Kidney (tissue), 14 donors: Measurements from ENCODE around the gene IL31. TPM values are rescaled to one million over a fixed set of nuclear protein-coding genes. Genes with fewer than 3 reads are reported as not detected.

Source experiments
- DNase-seq, 5 donors: peaks; one replicate each; pipeline ENCODE4 v3.0.0-alpha.2; 2013 to 2020
- FAIRE-seq: peaks from 2 replicates; lab custom pipeline; 2012; peaks lifted over from hg19 to GRCh38; lab: Jason Lieb, UNC
- H3K27ac ChIP-seq, 2 donors: one replicate each; pipeline ENCODE4 v1.7.0; 2013; ENCODE audit warnings: low read depth in 2 of 2, low read length in 2 of 2, inconsistent platforms in 1 of 2
- H3K27me3 ChIP-seq: one replicate; pipeline ENCODE4 v1.7.1; 2013; ENCODE audit warnings: low read length, inconsistent platforms; ENCODE audit not compliant: control insufficient read depth, insufficient read depth
- H3K36me3 ChIP-seq, 3 donors: one replicate each; pipeline versions ENCODE4 v1.7.0 to v1.7.1; 2013; ENCODE audit warnings: low read length in 3 of 3, control low read depth in 1 of 3, inconsistent platforms in 1 of 3; ENCODE audit not compliant: insufficient read depth in 3 of 3, control insufficient read depth in 2 of 3
- H3K4me1 ChIP-seq, 3 donors: one replicate each; pipeline versions ENCODE4 v1.7.0 to v1.7.1; 2013; ENCODE audit warnings: low read length in 3 of 3, inconsistent platforms in 1 of 3, low read depth in 1 of 3; ENCODE audit not compliant: control insufficient read depth in 2 of 3, insufficient read depth in 2 of 3
- H3K4me3 ChIP-seq, 3 donors: one replicate each; pipeline versions ENCODE4 v1.7.0 to v1.8.1; 2013; ENCODE audit warnings: low read length in 3 of 3, control low read depth in 1 of 3, inconsistent platforms in 1 of 3
- H3K9ac ChIP-seq, 3 donors: one replicate each; pipeline versions ENCODE4 v1.7.0 to v1.7.1; 2013; ENCODE audit warnings: low read length in 3 of 3, control low read depth in 1 of 3, inconsistent platforms in 1 of 3
- H3K9me3 ChIP-seq, 3 donors: one replicate each; pipeline versions ENCODE4 v1.7.0 to v1.7.1; 2013; ENCODE audit warnings: low read length in 3 of 3, control low read depth in 1 of 3, inconsistent platforms in 1 of 3; ENCODE audit not compliant: control insufficient read depth in 2 of 3, insufficient read depth in 1 of 3
- intact Hi-C: fragments of 100-400 bp; cut with DNase I; formaldehyde crosslinking; loops from one replicate; pipeline ENCODE4 v1.11.1; 2022
- polyA plus RNA-seq: library from polyadenylated mRNA; stranded (reverse); fragments of 350-450 nt; fragmentation: Illumina TruSeq; extraction: RNeasy Lipid Tissue Mini Kit (QIAGEN cat#74804); gene quantifications from one replicate; pipeline ENCODE4 v1.2.3, GENCODE V29; 2014; ENCODE audit warnings: low read depth, low replicate concordance; ENCODE audit not compliant: insufficient read depth
- total RNA-seq: library from RNA; stranded (reverse); fragmentation: NEBNext Ultra II Directional; extraction: Animal tissue kit (Norgen Biotek cat#: 25700); gene quantifications from one replicate; pipeline ENCODE4 v1.2.1, GENCODE V29; 2021
- TF ChIP-seq, protein P1 (sequence below): IDR thresholded peaks from 3 replicates; pipeline ENCODE4 v1.5.1; 2012; ENCODE audit warnings: mild to moderate bottlenecking, moderate library complexity, borderline replicate concordance; ENCODE audit not compliant: insufficient read depth; ENCODE audit errors: extremely low read depth
- donor health status: control.
- donor health status: control.
- donor health status: control.
- donor health status: control.
- donor health status: control.
- donor health status: DM: yes; HTN: yes; CAD: no.
- donor health status: Normal renal cell carcinoma (clear cell type).

The IL31 gene
- total and polyA plus RNA-seq, 2 donors from 2014 or later: not detected

DNA sequence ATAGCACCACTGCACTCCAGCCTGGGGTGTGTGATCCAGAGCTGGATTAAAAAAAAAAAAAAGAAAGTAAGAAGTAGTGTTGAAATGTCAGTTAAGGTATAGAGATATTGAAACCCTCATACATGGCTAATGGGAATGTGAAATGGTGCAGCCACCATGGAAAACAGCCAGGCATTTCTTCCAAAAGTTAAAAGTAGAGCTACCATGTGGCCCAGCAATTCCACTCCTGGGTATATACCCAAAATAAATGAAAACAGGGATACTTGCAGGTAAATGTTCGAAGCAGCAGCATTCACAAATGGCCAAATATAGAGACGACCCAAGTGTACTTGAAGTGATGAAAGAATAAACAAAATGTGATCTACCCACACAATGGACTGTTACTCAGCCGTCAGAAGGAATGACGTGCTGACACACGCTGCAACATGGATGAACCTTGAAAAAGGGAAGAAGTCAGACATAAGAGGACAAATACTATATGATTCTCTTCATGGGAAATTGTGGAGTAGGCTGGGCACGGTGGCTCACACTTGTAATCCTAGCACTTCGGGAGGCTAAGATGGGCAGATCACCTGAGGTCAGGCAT, 15.2 kb downstream of the IL31 start:
- no peaks in the 10 kb centered on the region for H3K4me1 ChIP-seq
- intact Hi-C loops: no loop called here
- no peaks in the 10 kb centered on the region for H3K36me3 ChIP-seq

GRCh38 chr12:122155705-122156104, 18.3 kb downstream of the IL31 start:
- intact Hi-C loops: no loop called here
- Histone ChIP-seq H3K27me3 (no peaks in the 10 kb centered on the region), H3K27ac (no peak overlapping the region), H3K4me1 (no peaks in the 10 kb centered on the region), H3K9ac (no peak overlapping the region), H3K36me3 (no peaks in the 10 kb centered on the region), H3K4me3 (no peak overlapping the region), H3K9me3 (no peaks in the 10 kb centered on the region)
- FAIRE-seq (no peak), DNase-seq (no peak)
- TF ChIP-seq, protein P1, sequence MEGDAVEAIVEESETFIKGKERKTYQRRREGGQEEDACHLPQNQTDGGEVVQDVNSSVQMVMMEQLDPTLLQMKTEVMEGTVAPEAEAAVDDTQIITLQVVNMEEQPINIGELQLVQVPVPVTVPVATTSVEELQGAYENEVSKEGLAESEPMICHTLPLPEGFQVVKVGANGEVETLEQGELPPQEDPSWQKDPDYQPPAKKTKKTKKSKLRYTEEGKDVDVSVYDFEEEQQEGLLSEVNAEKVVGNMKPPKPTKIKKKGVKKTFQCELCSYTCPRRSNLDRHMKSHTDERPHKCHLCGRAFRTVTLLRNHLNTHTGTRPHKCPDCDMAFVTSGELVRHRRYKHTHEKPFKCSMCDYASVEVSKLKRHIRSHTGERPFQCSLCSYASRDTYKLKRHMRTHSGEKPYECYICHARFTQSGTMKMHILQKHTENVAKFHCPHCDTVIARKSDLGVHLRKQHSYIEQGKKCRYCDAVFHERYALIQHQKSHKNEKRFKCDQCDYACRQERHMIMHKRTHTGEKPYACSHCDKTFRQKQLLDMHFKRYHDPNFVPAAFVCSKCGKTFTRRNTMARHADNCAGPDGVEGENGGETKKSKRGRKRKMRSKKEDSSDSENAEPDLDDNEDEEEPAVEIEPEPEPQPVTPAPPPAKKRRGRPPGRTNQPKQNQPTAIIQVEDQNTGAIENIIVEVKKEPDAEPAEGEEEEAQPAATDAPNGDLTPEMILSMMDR: no peak

More for the DNA sequence above, 15.2 kb downstream of the IL31 start:
- no peak for DNase-seq
- TF ChIP-seq, protein P1: no peak
- Histone ChIP-seq H3K27me3 (no peaks in the 10 kb centered on the region), H3K27ac (no peak overlapping the region), H3K4me3 (no peak overlapping the region), H3K9ac (no peak overlapping the region), H3K9me3 (no peaks in the 10 kb centered on the region)
- no peak for FAIRE-seq

DNA sequence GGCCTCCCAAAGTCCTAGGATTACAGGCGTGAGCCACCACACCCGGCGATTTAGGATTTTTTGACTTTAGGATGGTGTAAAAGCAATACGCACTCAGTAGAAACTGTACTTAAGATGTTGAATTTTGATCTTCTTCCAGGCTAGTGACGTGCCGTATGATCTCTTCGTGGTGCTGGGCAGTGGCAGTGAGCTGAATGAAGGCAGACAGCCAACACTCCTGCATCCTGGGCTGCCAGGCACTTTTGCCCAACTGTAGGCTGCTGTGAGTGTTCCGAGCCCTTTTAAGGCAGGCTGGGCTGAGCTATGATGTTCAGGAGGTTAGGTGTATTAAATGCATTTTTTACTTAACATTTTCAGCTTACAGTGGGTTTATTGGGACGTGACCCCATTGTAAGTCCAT, 21.3 kb downstream of the IL31 start:
- no peak overlapping the region for H3K27ac ChIP-seq
- intact Hi-C loops: no loop called here
- H3K9ac ChIP-seq: no peak overlapping the region
- no peak for FAIRE-seq
- H3K9me3 ChIP-seq: no peaks in the 10 kb centered on the region
- H3K36me3 ChIP-seq: no peaks in the 10 kb centered on the region
- TF ChIP-seq, protein P1: no peak
- no peaks in the 10 kb centered on the region for H3K27me3 ChIP-seq
- H3K4me1 ChIP-seq: peaks cover 0 to 6% (median 0%) of the 10 kb centered on the region in 3 donors
- no peak for DNase-seq
- no peak overlapping the region for H3K4me3 ChIP-seq
